Neural progenitor cell (in vitro differentiated cells): Measurements from ENCODE around the gene REEP3. TPM values are rescaled to one million over a fixed set of nuclear protein-coding genes. Genes with fewer than 3 reads are reported as not detected.

Experiments
- DNase-seq: peaks from one replicate; pipeline ENCODE4 v3.0.0-alpha.2; 2016; ENCODE audit warnings: low spot score
- H2AFZ ChIP-seq: fragments of 200-600 bp; sonication (generic); replicated peaks from 2 replicates; pipeline ENCODE4 v1.6.1; 2016; ENCODE audit warnings: antibody characterized with exemption
- H3F3A ChIP-seq: fragments of 200-600 bp; sonication (generic); 2 replicates; pipeline ENCODE4 v1.6.1; 2016; ENCODE audit warnings: antibody characterized with exemption, low read depth
- H3K27ac ChIP-seq: fragments of 200-600 bp; sonication (generic); 2 replicates; pipeline ENCODE4 v1.5.1; 2016; ENCODE audit warnings: mild to moderate bottlenecking
- H3K27me3 ChIP-seq: fragments of 200-600 bp; sonication (generic); 2 replicates; pipeline ENCODE4 v1.6.1; 2016; ENCODE audit warnings: mild to moderate bottlenecking, moderate library complexity
- H3K36me3 ChIP-seq: fragments of 200-600 bp; sonication (generic); 2 replicates; pipeline ENCODE4 v1.5.1; 2016
- H3K4me1 ChIP-seq: fragments of 200-600 bp; sonication (generic); 2 replicates; pipeline ENCODE4 v1.6.1; 2016; ENCODE audit warnings: mixed run types
- H3K4me2 ChIP-seq: fragments of 200-600 bp; sonication (generic); 2 replicates; pipeline ENCODE4 v1.6.1; 2016
- H3K4me3 ChIP-seq: fragments of 200-600 bp; sonication (generic); 2 replicates; pipeline ENCODE4 v1.5.1; 2016
- H3K79me2 ChIP-seq: fragments of 200-600 bp; sonication (generic); 2 replicates; pipeline ENCODE4 v1.6.1; 2016; ENCODE audit warnings: low read depth
- H3K9ac ChIP-seq: fragments of 200-600 bp; sonication (generic); 2 replicates; pipeline ENCODE4 v1.6.1; 2016
- H3K9me3 ChIP-seq: fragments of 200-600 bp; sonication (generic); 2 replicates; pipeline ENCODE4 v1.5.1; 2016; ENCODE audit warnings: low read depth
- H4K20me1 ChIP-seq: fragments of 200-600 bp; sonication (generic); 2 replicates; pipeline ENCODE4 v1.6.1; 2016; ENCODE audit warnings: low read depth
- H3K27ac Mint-ChIP-seq: 3 replicates; pipeline ENCODE4 v1.8.0; 2021; ENCODE audit warnings: mixed read lengths
- H3K27me3 Mint-ChIP-seq: 2 replicates; pipeline ENCODE4 v1.8.0; 2022; ENCODE audit warnings: low read depth, mild to moderate bottlenecking, inconsistent platforms, moderate library complexity, mixed read lengths; ENCODE audit not compliant: insufficient read depth
- H3K36me3 Mint-ChIP-seq: 3 replicates; pipeline ENCODE4 v1.8.0; 2021; ENCODE audit warnings: mixed read lengths
- H3K4me1 Mint-ChIP-seq: 3 replicates; pipeline ENCODE4 v1.8.0; 2021; ENCODE audit warnings: mixed read lengths
- H3K4me3 Mint-ChIP-seq: 3 replicates; pipeline ENCODE4 v1.8.0; 2021; ENCODE audit warnings: mild to moderate bottlenecking, moderate library complexity, mixed read lengths
- H3K9me3 Mint-ChIP-seq: 3 replicates; pipeline ENCODE4 v1.8.0; 2020; ENCODE audit warnings: mixed read lengths
- CTCF ChIP-seq: fragments of 200-600 bp; sonication (generic); IDR thresholded peaks from 2 replicates; pipeline ENCODE4 v1.5.1; 2017; ENCODE audit warnings: antibody characterized with exemption, mild to moderate bottlenecking
- EZH2 ChIP-seq: fragments of 200-600 bp; sonication (generic); IDR thresholded peaks from 2 replicates; pipeline ENCODE4 v1.6.1; 2017; ENCODE audit warnings: antibody characterized with exemption, mild to moderate bottlenecking, moderate library complexity
- EZH2phosphoT487 ChIP-seq: fragments of 200-600 bp; sonication (generic); IDR thresholded peaks from 2 replicates; pipeline ENCODE4 v1.6.1; 2017; ENCODE audit warnings: antibody characterized with exemption
- total RNA-seq: library from RNA; depleted of rRNA; stranded (reverse); fragments of >200 nt; gene quantifications from 2 replicates; pipeline ENCODE4 v1.2.3, GENCODE V29; 2015; ENCODE audit warnings: low replicate concordance

The REEP3 gene
- total RNA-seq, 1 donor from 2014 or later = 42.0 TPM

DNA sequence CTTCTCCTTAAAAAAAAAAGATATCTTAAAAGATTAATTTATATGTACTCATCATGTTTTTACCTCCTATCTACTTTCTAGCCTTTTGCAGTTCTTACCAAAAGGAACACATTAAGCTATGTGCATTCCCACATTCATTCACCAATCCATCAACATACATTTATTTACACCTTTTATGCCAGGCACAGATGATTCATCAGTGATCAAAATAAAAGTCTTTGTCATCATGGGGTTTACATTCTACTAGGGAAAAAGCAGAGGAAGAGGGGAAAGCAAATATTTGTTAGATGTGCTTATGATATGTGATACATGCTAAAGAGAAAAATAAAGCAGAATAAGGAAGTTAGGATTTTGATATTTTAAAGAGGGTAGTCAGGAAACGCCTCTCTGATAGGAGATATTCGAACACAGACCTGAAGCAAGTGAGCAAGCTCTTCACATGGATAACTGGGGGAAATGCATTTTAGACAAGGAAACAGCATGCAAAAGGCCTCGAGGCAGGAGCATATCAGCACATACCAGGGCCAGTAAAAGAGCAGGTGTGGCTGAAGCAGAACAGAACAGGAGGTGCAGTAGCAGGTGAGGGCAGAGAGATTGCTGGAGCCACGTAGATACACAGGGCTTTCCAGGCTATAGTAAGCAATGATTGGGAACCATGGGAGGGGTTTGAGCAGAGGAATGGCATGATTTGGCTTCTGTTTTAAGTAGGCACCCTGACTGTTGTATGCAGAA, 67.4 kb downstream of the REEP3 start:
- Histone ChIP-seq H3K4me2 (no peak overlapping the region), H3K27ac (no peak overlapping the region), H3K4me1 (no peaks in the 10 kb centered on the region), H3K9me3 (no peaks in the 10 kb centered on the region), H3K9ac (no peak overlapping the region), H3K79me2 (peaks cover 29% of the 10 kb centered on the region), H3K27me3 (no peaks in the 10 kb centered on the region), H3K4me3 (no peak overlapping the region), H3F3A (no peaks in the 10 kb centered on the region), H4K20me1 (no peaks in the 10 kb centered on the region), H3K36me3 (no peaks in the 10 kb centered on the region), H2AFZ (no peak overlapping the region)
- TF ChIP-seq CTCF = no peak
- no peak for TF ChIP-seq EZH2phosphoT487
- TF ChIP-seq EZH2 = no peak
- Mint-ChIP-seq H3K27ac (no peak overlapping the region), H3K4me1 (peaks cover 2% of the 10 kb centered on the region), H3K27me3 (no peaks in the 10 kb centered on the region), H3K4me3 (no peak overlapping the region), H3K9me3 (no peaks in the 10 kb centered on the region), H3K36me3 (no peaks in the 10 kb centered on the region)
- no peak for DNase-seq

DNA sequence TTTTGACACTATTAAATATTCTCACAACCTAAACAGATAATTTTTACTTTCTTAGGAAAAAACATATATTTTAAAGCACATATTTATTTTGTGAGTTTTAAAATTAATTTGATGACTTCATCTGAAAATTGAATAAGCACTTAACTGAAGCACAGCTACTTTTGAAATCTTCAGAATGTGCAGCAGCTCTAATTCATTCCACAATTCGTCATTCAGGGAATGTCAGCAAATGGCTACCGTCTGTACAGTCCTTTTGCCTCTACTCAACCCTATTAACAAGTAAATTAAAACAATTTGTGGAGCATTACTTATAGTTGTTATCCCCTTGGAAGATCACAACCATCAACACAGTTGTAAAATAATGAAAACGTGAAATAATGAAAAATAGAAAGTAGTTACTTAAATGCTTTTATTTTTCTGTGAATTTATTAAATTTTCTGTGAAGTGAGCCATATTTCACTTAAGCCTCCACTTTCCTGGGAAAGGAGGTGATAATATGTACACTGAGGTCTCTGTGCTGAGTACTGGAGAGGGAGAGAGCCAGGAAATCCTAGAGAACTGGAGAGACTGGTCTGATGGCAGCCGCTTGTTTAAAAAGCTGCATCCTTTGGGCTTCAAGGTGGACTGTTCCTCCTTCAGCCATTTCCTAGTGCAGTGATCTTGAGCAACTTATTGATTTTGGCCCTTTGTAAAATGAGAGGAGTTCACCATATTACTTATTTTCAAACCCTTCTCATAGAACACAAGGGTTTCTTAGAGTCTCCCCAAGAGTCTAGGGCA, 70.6 kb downstream of the REEP3 start:
- no peak overlapping the region for H3K4me2 ChIP-seq
- H3K27me3 Mint-ChIP-seq = no peaks in the 10 kb centered on the region
- H3F3A ChIP-seq = no peaks in the 10 kb centered on the region
- no peaks in the 10 kb centered on the region for H4K20me1 ChIP-seq
- no peaks in the 10 kb centered on the region for H3K9me3 ChIP-seq
- peaks cover 14% of the 10 kb centered on the region for H3K36me3 Mint-ChIP-seq
- H3K27me3 ChIP-seq = no peaks in the 10 kb centered on the region
- H3K79me2 ChIP-seq = peaks cover 15% of the 10 kb centered on the region
- H3K36me3 ChIP-seq = no peaks in the 10 kb centered on the region
- H3K4me3 ChIP-seq = no peak overlapping the region
- no peaks in the 10 kb centered on the region for H3K4me1 Mint-ChIP-seq
- H3K27ac ChIP-seq = peak overlapping the region; percentile 41
- no peak overlapping the region for H3K4me3 Mint-ChIP-seq
- no peak for TF ChIP-seq EZH2phosphoT487
- no peak for TF ChIP-seq CTCF
- no peaks in the 10 kb centered on the region for H3K9me3 Mint-ChIP-seq
- H3K9ac ChIP-seq = no peak overlapping the region
- H3K4me1 ChIP-seq = no peaks in the 10 kb centered on the region
- no peak for DNase-seq
- no peak overlapping the region for H3K27ac Mint-ChIP-seq
- H2AFZ ChIP-seq = no peak overlapping the region

DNA sequence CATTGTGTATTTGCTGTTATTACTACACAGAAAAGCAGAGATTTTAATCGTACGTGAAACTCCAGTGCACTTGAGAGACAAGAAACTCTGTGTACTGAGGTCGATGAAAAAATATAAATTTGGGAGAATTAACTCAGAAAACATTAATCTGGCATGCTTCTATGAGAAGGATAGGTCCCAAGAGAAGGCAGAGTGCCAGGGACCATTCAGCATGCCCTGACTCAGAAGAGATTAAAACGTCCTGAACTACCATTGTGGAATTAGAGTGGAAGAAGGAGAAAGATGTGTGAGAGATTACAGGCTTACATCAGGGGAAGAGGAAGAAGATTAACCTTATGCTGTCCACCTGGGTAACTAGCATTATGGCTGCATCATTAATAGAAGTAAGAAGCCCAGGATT, 72.4 kb downstream of the REEP3 start:
- Histone ChIP-seq H3K4me1 (no peaks in the 10 kb centered on the region), H3K79me2 (peaks cover 13% of the 10 kb centered on the region), H3F3A (no peaks in the 10 kb centered on the region), H3K9me3 (no peaks in the 10 kb centered on the region), H3K27ac (no peak overlapping the region), H3K9ac (no peak overlapping the region), H3K36me3 (no peaks in the 10 kb centered on the region), H2AFZ (no peak overlapping the region), H3K27me3 (no peaks in the 10 kb centered on the region), H4K20me1 (no peaks in the 10 kb centered on the region), H3K4me3 (no peak overlapping the region), H3K4me2 (no peak overlapping the region)
- Mint-ChIP-seq H3K36me3 (peaks cover 24% of the 10 kb centered on the region), H3K9me3 (no peaks in the 10 kb centered on the region), H3K4me1 (no peaks in the 10 kb centered on the region), H3K4me3 (no peak overlapping the region), H3K27me3 (no peaks in the 10 kb centered on the region), H3K27ac (no peak overlapping the region)
- TF ChIP-seq EZH2 = no peak
- no peak for TF ChIP-seq CTCF
- no peak for TF ChIP-seq EZH2phosphoT487
- no peak for DNase-seq
